ENCODE measurements around the gene PROZ.

PROZ gene

DNA sequence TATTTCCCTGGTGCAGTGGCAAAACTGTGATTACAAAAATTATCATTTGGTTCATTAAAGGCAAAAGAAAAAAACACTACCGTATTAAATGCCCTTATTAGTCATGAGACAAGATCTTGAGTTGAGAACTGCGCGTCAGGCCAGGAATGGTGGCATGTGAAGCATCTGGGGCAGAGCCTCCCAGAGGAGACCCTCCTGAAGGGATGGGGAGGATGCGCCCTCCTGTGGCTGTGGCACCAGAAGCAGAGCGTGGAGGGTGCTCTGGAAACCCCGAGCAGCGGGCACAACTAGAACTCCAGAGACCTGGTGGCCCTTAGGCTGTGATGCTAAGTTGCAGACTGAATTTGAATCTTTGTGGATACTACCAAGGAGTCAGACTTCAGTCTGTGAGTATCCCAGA is 62.4 kb downstream of the PROZ start:
- H3K9me3 ChIP-seq (ENCODE audit: control insufficient read depth, insufficient read depth, low read length), result no peaks in the 10 kb centered on the region
- no peaks in the 10 kb centered on the region for H3K27me3 ChIP-seq (ENCODE audit: control insufficient read depth, insufficient read depth, low read length)
- peaks cover 27% of the 10 kb centered on the region for H3K36me3 ChIP-seq (ENCODE audit: control insufficient read depth, insufficient read depth, low read length)
- DNase-seq (ENCODE audit: low read depth, low spot score), result no peak
- H3K4me3 ChIP-seq (ENCODE audit: low read length), result no peak overlapping the region
- WGBS (ENCODE audit: insufficient coverage, insufficient read length), result no CpG with 5 or more reads among the region's 7 CpGs
- no peaks in the 10 kb centered on the region; the same call in 1 of the 2 replicates for H3K4me1 ChIP-seq (ENCODE audit: control insufficient read depth, insufficient read depth, low read length)
- no peak overlapping the region for H3K27ac ChIP-seq (ENCODE audit: low read length)
